Esophagus mucosa (tissue), 1 donor: ENCODE data around the gene COL28A1. TPM values are rescaled to one million over a fixed set of nuclear protein-coding genes. Genes with fewer than 3 reads are reported as not detected.
A peak's percentile ranks its signal among the peaks of the same experiment; 100 is the strongest.

ENCODE experiments used
- ATAC-seq: fragments of 200-7000 bp; cut with Tn5 transposase; one replicate; pipeline ENCODE4 v1.9.1; 2020
- total RNA-seq: library from RNA; stranded (reverse); gene quantifications from one replicate; pipeline ENCODE4 v1.2.4, GENCODE V29; 2023
- donor health status: DM: yes; HTN: yes; CAD: no.

The COL28A1 gene
- total RNA-seq, 1 donor from 2014 or later = 0.16 TPM

DNA sequence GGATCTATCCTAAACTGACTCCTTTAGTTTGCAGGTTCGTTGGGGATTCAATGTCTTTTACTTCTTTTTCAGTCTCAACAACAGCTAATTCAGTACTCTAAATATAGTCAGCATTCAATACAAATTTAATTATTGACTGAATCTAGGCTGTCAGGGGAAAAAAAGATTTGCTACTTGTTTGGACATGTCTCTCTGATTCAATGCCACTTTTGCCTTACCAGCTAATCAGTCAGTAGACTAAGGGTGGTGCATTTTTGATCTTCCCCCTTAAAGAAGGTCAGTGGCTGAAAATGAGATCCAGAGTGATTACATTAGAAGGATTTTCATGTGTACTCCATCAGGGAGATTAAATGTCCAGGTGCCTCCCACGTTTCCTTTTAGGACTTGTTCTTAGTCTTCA is 208.2 kb downstream of the COL28A1 start:
- no peak for ATAC-seq

DNA sequence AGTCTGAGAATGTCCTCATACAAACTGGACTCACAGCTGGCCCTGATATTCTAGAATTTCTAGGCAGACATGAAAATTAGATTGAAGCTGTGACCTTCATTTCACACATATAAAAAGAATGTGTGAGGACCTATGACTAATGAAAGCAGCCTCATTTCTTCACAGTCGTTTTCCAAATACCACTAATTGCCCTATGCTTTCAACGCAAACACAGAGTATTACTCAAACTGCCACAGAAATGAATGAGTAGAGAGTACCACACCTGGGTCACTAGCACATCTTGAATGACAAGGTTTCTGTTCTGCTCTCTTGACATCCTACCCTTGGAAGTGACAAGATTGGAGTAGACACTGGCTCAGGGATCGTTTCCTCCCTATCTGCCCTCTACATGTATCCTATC is 211.0 kb downstream of the COL28A1 start:
- ATAC-seq = peak; percentile 58

DNA sequence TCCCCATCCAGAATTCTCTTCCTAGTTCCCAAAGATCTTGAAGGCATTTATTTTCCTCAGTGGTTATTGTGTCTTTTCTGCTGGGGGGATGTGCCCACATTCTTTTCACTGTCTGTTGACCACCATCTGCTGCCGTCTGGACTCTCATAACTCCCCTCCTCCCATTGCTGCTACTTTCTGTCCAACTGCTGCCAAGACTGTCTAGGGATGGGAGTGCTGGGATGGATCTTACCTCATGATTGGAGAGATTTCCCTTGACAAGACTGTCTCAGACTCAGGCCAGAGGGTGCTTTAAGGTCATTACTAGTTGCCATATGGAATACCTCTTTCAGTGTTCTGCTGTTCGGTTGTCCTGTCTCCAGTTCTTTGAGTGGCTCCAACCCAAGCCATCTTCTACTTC is 211.8 kb downstream of the COL28A1 start:
- ATAC-seq = no peak

DNA sequence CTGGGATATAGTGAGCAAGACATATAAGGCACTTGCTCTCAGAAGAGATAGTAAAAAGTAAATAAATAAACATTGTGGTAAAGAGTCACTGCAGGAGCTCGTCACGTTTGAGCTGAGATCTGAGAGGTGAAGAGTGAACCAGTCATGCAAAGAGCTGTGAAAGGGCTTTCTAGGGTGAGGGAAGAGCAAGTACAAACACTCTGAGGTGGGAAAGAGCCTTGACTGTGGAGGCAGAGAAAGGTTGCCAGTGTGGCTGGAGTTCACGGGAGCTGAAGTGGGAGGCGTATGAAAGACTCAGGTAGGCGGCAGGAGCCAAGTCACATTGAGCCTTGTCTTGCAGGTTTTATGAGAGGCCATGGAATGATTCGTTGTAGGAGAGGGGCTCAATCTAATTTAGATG is 212.3 kb downstream of the COL28A1 start:
- no peak for ATAC-seq

DNA sequence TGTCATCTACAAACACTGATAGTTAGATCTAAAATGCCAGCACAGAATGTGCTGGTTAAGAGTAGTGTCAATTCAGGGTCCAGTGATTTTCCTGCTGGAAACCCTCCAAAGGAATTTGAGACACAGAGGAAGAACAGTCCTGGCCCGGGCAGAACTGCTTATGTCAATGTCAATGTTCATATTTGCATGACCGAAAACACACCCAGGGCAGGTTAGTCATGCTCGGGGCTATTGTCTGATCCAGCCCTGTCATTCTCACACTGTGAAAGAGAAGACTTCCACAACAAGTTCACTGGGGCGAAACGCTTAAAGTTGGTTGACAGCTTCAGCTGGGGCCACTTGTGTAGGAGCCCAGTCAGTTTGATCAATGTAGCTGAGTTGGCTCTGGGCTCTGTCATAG is 214.0 kb downstream of the COL28A1 start:
- peak; percentile 94 for ATAC-seq

DNA sequence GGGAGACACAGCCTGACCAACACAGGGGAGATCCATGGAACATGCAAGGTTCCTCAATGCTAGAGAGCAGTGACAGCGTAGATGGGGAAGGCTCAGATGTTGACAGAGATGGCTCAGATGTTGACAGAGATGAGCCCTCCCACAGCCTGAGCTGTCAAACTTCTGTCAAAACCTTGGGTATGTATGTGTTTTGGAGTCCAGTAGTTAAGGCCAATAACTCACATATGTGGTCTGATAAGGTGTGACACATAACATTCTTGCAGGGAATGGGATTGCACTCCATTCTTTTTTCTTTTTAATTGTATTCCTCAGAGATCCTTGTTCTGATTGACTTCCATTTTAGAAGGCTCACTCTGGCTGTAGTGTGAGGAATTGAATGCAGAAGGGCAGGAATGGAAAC is 217.1 kb downstream of the COL28A1 start:
- ATAC-seq = no peak

DNA sequence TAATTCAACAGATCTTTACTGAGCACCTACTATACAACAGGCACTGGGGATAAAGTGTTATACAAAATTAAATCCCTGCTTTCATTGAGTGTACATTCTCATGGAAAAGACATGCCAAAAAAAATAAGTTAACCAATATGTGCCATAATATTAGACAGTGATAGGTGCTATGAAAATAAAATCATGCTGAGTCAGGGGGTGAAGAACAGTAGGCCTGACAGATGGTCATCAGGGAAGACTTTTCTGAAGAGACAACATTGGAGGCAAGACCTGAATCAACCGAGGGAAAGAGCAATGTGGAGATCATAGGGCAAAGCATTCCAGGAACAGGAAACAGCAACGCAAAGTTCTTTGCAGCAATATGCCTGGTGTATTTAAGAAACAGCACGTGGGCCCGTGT is 217.8 kb downstream of the COL28A1 start:
- no peak for ATAC-seq

DNA sequence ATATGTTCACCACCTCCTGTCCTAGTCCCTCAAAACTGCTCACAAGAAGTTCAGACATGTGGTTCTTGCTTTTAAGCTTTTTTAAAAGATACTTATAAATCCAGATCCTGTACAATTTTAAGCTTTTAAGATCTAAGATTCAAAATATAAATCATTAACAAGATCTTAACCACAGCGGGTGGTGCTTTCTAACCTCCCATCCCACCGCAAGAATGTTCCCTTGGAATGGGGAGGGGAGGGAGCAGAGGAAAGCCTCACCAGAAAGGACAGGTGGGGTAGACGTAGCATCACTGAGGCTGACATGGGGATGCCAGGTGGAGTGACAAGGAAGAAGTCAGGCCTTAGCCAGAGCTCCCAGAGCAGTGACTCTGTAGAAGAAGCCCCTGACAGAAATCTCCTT is 219.8 kb downstream of the COL28A1 start:
- no peak for ATAC-seq

DNA sequence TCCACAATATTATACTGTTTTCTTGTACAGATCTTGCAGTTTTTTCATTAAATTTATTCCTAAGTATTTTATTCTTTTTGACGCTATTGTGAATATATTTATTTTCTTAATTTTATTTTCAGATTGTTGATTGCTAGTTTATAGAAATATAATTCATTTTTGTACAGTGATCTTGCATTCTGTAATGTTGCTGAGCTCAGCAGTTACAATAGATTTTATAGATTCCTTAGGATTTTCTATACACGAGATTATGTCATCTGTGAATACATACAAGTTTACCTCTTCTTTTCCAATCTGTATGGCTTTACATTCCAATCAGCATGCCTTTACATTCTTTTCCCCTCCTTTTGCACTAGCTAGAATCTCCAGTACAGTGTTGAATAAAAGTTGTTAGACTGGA is 223.3 kb downstream of the COL28A1 start:
- ATAC-seq = no peak

DNA sequence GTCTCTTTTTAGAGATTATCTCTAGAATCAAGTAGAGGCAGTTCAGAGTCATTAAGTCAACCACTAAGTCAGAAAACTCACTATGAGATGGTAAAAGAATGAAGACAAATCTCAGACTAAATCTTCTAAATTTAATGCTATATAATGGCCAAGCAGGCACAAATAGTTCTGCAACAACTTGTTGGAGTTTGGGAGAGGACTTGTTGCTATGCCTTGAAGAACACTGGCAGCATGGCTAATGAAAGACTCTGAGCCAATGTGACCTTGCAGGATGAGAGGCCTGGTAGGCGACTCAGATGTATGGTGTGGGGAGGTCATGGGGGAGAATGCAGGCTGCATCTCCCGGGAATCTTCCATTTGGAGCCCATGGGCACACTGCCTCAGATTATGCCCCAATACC is 224.7 kb downstream of the COL28A1 start:
- ATAC-seq = no peak

DNA sequence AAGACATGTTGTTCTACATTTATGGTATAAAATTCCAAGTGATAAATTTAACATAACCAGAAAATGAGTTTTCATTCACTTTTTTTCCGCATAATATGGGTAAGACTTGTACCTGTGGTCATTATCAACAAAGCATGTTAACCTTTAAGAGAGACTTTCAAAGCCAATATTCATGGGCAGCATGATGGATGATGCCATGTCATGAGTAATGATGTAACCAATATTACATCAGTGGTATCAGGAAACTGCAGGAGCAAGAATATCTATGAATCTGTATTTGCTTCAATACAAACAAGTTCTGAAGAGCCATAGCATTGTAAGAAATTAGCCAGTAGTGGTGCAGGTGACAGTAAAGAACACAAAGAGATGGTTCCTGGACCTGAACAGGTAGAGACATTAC is 226.5 kb downstream of the COL28A1 start:
- peak; percentile 31 for ATAC-seq

Other genes starting within 250 kb of the COL28A1 start
- 36.2 TPM for gene MIOS, start 31.0 kb upstream of the COL28A1 start, total RNA-seq
- 5.3 TPM for gene UMAD1, start 104.9 kb upstream of the COL28A1 start, total RNA-seq
- gene RPA3, start 182.7 kb upstream of the COL28A1 start, total RNA-seq = 28.5 TPM